Activated gamma-delta T cell treated with anti-CD3 and anti-CD28 coated beads, Interleukin-2, amount 50 U/mL, for 16 hours (primary cell): ENCODE results near the gene TIMP4.

ENCODE experiments used
- DNase-seq: peaks from one replicate; pipeline ENCODE4 v3.0.0-alpha.2; 2020; ENCODE audit warnings: low read depth

TIMP4 gene

DNA sequence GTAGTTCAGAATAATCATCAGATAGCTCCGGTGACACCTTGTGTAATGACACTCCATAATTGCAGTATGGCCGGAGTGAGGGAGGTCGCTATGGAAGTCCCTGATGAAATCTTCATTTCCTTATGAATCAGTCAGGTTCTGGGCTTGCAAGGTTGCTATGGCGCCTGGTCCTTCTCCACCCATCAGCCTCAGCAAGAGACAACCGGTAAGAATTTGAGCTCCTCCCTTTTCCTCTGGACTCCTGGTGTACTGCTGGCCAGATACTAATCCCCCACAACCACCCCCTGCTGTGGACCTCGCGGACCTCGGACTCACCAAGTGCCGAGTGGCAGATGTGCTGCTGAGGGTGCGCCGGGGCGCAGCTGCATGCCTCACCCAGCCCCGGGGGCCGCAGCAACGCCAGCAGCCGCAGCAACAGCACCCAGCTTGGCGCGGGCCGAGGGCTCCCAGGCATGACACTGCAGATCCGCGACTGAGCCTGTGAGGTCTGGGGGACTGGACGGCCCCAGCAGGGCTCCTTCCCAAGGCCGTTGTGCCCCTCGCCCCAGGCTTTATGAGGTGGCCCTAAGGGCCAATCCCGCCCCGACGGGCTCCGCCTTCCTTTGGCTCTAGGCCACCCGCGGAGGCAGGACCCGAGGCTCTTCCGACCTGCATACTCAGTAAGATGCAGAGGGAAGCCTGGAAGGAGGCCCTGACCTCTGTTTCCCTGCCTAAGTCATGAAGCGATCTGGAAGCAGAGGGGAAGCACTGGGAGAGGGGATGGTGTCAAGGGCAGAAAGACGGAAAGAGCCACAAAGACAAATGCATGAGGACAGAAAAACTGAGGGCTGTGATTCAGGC, at the start of gene TIMP4:
Gene TIMP4 (minus strand): TSS at position 526 of the 840 bp plus-strand sequence. CDS start 72 bp downstream, at position 454.
- no peak for DNase-seq

- no peak for DNase-seq
Measured at GRCh38 chr3:12205171-12205570, 46.5 kb upstream of the TIMP4 start.

GRCh38 chr3:12201813-12202212, 43.1 kb upstream of the TIMP4 start:
- no peak for DNase-seq

GRCh38 chr3:12198301-12198700, 39.6 kb upstream of the TIMP4 start:
- DNase-seq, result no peak

DNA sequence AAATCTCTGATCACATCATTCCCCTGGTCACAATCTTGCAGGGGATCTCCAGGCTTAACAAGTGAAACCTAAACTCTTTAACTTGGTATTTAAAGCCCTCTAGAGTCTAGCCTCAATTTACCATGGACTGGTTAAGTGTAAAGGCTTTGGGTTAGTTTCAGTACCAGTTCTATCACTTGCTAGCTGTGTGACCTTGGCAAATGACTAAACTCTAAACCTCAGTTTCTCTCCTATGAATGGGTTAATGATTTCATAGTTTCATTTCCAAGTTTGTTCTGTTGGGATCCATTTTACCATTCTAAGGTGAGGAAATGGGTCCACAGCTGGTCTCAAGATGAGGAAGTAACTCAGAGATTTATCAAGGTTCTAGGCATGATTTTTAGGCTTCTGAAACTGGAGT, 38.8 kb upstream of the TIMP4 start:
- no peak for DNase-seq

GRCh38 chr3:12196684-12197083, 38.0 kb upstream of the TIMP4 start:
- no peak for DNase-seq

- DNase-seq, result no peak
Measured at GRCh38 chr3:12195231-12195630, 36.5 kb upstream of the TIMP4 start.

DNA sequence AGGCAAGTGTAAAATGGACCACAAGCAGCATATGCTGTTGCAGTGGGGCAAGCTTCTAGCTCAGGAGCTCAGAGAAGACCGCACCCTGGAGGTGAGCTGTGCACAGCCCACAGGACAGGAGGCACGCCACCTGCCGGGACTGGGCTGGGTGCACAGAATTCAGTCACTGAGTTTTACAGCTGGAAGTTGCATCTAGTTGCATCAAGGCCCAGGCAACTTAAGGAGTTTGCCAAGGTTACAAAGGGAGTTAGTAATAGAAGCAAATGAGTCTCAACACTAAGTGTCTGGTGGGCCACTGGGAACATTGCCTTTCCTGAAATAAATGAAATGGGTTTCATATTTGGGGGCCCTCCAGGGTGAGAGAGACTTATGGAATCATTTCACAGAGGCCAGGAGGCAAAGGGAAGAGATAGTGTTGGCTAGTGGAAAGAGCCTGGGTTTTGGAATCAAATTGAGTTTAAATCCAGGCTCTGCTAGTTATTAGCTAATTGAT, 36.0 kb upstream of the TIMP4 start:
- DNase-seq, result no peak

DNA sequence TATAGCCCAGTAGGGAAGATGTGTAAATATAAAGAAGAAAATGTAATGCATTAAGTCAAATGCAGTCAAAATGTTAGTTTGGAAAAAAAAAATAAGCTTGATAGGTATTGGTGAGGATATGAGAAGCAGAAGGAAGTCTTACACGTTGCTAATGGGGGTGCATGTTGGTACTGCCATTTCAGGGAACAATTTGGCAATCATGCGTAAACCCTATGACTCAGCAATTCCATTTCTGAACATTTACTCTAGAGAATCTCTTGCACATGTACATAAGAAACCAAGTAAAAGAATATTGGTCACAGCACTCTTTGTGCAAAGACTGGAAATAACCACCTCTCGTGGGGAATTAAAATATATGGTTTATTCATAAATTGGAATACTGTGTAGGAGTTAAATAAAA, 35.5 kb upstream of the TIMP4 start:
- no peak for DNase-seq

GRCh38 chr3:12193485-12194165, 34.9 kb upstream of the TIMP4 start:
- DNase-seq, result no peak

- DNase-seq, result no peak
Measured at GRCh38 chr3:12192655-12193484, 34.2 kb upstream of the TIMP4 start.

GRCh38 chr3:12192173-12192572, 33.5 kb upstream of the TIMP4 start:
- no peak for DNase-seq

DNA sequence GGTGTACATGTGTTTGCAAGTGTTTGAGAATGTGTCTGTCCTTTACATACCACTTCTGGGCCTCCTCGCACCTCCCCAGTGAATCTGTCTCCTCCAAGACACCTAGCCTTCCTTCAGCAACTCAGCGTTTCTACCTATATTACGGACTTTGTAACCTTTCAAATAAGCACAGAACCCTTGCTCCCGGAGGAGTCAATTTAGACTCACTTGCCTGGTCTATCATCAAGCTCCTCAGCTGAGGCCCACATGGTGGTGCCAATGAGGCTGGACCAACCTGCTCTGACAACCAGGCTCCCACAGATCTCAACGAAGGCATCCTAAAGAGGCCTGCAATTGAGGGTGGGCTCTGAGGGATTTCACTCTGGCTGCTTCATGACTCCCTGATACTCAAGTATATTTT, 32.8 kb upstream of the TIMP4 start:
- no peak for DNase-seq

DNA sequence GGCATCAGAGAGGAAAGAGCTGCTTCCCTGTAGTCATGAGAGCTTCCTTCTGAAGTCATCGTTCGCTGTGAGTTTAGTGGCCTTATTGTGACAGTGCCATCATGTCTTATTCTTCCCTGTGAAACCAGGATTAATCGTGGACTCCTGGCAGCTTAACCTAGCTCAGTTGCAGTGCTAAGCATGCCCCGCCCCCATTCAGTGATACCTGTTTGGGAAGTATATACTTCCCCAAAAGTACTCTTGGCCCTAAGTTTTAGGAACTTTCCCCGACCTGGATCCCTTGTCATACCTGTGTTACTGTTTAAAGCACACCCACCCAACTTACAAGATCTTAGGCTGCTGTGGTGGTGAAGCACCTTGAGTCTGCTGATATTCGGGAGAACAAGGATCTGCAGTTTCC, 32.1 kb upstream of the TIMP4 start:
- DNase-seq, result no peak

- no peak for DNase-seq
Measured at GRCh38 chr3:12190221-12190807, 31.6 kb upstream of the TIMP4 start.

DNA sequence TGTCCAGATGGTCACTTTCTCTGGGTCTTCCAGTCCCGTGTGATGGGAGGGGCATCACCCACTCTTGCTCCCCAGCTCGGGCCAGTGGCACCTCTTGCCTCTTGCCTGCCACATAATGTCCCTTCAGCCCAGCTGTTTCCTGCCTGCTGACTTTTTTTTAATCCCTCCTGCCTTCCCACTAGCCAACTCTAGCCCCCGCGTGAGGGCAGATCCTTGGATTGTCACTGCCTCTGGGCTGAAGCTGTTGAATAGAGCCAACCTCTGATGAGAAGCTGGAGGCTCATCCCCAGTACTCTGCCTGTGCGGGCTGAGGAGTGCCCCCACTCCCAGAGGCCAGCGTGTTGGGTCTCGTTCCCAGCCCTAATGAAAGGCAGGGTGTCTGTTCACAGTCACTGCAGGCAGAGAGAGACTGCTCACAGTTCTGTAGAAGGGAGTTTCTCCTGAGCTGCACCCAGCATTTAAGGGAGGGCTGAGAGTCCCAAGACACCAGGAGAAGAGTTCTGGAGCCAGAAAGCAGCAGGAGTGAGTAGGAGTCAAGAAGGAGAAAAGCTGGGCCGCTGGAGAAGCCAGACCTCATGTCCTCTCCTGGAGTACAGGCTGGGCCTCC, 30.1 kb upstream of the TIMP4 start:
- DNase-seq, result no peak

- DNase-seq, result no peak
Measured at GRCh38 chr3:12188328-12188648, 29.6 kb upstream of the TIMP4 start.

GRCh38 chr3:12187448-12188327, 29.0 kb upstream of the TIMP4 start:
- DNase-seq, result peak; percentile 5

DNA sequence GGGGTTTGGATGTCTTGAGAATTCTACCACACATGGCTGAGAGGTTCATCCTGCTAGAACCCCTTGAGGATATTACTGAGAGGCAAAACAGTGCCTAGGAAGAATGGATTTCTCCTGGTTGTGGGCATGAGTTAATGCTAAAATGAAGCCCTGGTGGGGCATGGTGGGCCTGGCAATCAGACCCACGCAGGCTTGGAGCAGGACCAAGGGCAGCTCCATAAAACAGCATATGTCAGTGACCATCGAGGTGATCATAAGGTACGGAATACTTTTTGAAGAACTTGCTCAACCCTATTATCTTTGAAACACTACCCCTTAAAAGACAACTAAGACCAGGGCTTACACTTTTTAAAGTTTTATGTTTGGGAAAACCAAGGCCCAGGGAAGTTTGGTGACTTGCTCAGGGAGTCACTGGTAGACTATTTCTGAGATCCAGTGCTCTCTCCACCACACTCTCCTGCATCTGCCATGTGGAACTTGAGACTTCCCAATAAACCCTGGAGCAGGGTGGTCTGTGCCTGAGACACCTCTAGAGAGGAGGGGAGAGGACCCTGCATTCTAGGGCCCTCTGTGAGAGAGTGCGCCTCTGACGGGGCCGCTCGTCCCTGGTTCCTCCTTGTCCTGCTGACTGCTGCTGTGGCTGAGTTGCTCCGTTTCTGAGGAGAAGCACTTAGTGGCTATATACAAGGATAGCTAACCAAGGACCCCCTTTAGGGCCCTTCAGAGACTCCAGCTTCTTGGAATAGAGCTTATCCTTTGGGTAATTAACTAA, 28.0 kb upstream of the TIMP4 start:
- DNase-seq, result no peak

DNA sequence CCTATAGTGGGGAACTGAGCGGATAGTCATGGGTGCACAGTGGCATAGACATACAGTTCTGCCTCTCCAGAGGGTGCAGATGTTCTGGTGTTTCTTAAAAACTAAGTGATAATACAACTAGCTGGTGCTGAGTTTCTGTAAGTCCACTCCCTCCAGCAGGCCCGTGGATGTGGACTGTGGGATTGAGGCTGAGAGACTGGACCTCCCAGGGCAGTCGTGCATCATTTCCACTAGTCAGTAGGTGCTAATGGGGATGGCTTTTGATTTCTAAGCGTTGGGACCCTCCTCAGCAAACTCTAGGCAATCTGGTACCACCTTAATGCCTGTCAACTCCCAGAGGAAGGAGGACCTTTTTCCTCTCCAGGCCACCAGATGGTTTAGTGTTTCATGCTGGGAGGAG, 27.3 kb upstream of the TIMP4 start:
- no peak for DNase-seq
